HG03521 (cell line): ENCODE data around the gene IL18RAP.
A peak's percentile ranks its signal among the peaks of the same experiment; 100 is the strongest.

ENCODE experiments used
- ATAC-seq: cut with Tn5 transposase; IDR thresholded peaks from one replicate; pipeline ENCODE4 v1.9.1; 2021; ENCODE audit warnings: mild to moderate bottlenecking, moderate library complexity; ENCODE audit not compliant: unreplicated experiment

Gene IL18RAP

DNA sequence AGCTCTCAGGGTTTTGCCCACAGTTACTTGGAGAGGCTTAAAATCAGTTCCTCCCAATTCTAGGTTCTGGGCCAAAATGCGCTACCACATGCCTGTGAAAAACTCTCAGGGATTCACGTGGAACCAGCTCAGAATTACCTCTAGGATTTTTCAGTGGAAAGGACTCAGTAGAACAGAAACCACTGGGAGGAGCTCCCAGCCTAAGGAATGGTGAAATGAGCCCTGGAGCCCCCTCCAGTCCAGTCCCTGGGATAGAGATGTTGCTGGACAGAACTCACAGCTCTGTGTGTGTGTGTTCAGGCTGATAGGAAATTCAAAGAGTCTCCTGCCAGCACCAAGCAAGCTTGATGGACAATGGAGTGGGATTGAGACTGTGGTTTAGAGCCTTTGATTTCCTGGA, 29.0 kb downstream of the IL18RAP start:
- ATAC-seq, result no peak

GRCh38 chr2:102453501-102453900, 30.5 kb downstream of the IL18RAP start:
- ATAC-seq, result no peak

GRCh38 chr2:102455061-102455670, 32.2 kb downstream of the IL18RAP start:
- no peak for ATAC-seq

- ATAC-seq, result no peak
Measured at GRCh38 chr2:102460467-102460866, 37.5 kb downstream of the IL18RAP start.

DNA sequence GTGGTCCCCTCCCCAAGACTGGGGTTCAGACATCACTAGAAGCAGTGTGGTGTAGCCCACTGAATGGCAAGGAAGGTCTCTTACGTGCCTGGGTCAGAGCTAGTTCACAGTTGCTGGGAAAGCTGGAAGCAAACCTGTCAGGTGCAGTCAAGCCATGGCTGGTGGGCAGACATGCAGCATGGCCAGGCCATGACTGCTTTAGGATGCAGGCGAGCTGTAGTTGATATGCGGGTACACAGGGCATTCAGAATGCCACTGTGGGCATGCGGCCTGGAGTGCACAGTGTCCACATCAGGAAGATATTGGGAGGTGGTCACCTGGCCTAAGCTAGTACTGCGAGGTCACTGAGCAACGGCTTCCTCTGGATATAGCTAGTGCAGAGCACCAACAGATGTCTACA, 38.2 kb downstream of the IL18RAP start:
- ATAC-seq, result no peak

DNA sequence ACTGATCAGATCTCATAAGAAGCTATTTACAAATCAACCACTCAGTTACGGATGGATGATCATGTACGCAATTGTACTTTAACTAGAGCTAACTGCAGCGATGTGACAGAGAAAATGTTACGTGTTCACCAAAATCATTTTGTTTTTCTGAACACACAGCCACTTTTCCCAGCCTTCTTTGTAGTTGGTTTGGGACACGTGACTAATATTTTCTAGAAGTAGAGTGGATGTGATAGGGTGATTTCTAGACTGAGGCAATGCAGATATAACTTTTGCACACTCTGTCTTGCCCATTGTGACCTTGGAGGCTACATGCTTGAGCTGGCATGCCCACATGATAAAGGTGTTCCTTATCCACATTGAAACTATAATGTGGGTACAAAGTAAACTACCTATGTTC, 40.2 kb downstream of the IL18RAP start:
- ATAC-seq, result no peak

- ATAC-seq, result no peak
Measured at GRCh38 chr2:102470168-102470567, 47.2 kb downstream of the IL18RAP start.

GRCh38 chr2:102473020-102473419, 50.1 kb downstream of the IL18RAP start, which contains the start of gene SLC9A4:
SLC9A4 (plus strand) TSS chr2:102473226; CDS start chr2:102473760, 534 bp downstream.
- ATAC-seq, result peak; percentile 51

- no peak for ATAC-seq
Measured at GRCh38 chr2:102473631-102474030, 50.7 kb downstream of the IL18RAP start.

- no peak for ATAC-seq
Measured at GRCh38 chr2:102474785-102475184, 51.8 kb downstream of the IL18RAP start.

GRCh38 chr2:102478686-102479470, 55.9 kb downstream of the IL18RAP start:
- no peak for ATAC-seq

- no peak for ATAC-seq
Measured at GRCh38 chr2:102480285-102481195, 57.6 kb downstream of the IL18RAP start.

GRCh38 chr2:102481931-102482330, 59.0 kb downstream of the IL18RAP start:
- no peak for ATAC-seq

DNA sequence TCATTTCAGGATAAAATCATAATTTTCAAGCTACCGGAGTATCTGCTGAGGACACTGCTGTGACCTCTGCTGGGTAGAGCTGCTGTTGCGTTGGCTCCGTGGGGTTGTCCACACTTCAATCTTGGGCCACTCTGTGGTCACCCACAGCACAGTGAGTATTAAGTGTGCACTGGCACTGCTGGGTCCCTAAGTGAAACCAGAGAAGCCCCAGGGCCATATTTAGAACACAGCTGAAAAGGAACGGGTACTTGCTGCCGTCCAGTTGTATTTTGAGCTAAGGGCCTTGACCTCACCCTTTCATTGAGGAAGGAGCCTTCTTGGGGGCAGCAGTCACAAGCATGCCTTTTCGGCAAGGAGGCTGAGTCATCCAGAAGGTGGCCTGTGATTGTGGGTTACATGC, 60.1 kb downstream of the IL18RAP start:
- ATAC-seq, result no peak

DNA sequence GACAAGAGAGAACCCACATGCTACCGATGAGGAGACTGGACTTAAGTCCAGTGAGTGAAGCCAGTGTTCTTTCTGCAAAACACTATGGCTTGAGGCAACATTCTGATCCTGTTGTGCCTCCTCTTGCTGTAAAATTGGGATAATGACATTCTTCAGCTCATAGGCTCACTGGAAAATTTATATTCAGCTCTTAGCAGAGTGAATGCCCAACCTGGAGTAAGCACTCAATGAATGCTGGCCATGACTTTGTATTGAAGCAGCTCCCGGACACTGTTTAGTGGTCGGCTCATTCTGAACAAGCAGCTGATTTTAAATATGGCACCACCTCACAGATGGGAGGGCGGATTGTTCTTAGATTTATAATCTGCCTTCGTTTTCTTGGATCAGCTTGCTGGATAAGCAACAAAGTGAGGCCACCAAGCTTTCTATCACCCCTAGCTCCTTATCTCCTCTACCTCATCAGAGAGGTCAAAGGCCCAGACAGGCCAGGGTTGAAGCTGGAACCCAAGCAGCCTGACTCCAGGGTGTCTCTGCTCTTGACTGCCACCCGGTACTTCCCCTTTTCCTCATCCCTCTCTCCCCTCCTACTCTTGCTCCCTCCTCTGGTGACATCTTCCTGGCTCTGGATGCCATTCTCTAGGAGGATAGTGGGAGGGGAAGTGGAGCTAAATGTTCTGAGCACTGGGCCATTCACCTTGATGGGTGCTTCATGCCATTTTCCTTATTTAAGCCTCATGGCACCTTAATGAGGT, 61.5 kb downstream of the IL18RAP start:
- ATAC-seq, result no peak

GRCh38 chr2:102485147-102485785, 62.3 kb downstream of the IL18RAP start:
- no peak for ATAC-seq

DNA sequence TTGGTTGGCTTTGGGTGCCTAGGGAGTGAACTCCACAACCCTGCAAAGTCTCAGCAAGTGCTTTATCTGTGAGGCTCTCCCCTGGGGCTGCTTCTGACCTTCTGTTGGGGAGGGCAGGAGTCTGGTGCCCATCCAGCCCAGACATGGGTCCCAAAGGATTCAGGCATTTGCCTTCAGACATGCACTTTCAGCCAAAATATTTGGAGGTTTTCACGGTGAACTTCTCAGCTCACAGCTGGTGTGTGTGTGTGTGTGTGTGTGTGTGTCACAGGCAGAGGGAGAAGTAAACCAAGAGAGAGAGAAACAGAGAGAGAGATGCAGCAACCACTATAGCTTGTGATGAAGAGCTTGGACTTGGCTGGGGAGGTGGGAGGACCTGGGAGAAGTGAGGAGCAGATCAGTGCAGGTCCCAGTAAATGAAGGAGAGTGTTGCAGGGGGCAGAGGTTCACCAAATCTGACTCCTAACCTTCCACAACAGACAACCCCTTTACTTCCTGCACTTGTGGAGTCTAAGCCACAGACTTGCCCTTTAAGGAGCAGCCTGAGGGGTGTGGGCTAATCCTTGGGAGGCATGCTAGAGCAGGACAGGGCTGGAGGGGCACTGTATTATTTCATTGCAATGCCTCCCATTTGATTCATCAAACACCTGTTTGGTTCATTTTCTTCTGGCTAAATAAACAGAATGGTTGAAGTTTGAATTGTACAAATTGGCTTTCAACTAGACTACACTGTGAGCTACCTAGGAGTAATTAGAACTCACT, 64.2 kb downstream of the IL18RAP start:
- no peak for ATAC-seq

DNA sequence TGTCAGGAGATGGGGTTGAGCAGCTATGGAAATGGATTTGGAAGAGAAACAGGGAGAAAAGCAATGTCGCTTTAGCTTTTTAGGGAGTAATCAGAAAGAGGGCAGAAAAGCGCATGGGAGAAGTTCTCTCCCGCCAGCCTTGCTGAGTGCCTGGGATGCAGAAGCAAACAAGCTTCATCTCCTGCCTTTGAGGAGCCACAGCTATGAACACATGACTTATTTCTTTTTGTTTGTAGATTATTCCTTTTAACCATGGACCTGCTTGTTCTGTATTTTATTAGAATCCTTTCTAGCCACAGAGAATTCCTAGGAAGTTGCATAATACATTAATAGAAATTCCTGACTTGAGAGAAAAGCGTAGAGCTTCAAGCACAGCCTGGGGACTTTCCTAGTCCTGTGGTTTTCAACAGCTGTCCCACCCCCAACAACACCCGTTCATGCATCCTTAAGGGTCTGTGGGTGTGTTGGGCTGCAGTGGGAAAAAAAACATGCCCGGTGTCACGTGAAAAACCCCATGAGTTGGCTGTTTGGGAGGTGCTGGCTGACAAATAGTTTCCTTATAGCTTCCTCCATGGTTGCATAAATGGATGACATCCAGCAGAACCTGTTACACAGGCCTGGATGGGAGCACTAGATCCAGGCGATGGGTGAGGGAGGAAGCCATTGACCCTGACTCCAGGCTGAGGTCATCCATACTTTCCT, 65.0 kb downstream of the IL18RAP start:
- ATAC-seq, result no peak

GRCh38 chr2:102489646-102490045, 66.7 kb downstream of the IL18RAP start:
- no peak for ATAC-seq
